Urothelium cell line (cell line): Measurements from ENCODE around the gene HOXA9.

ENCODE experiments used
- DNase-seq: peaks from one replicate; pipeline ENCODE4 v3.0.0; 2011; ENCODE audit warnings: low spot score, mixed read lengths
- FAIRE-seq: peaks from 2 replicates; lab custom pipeline; 2011; peaks lifted over from hg19 to GRCh38; lab: Jason Lieb, UNC

The HOXA9 gene

DNA sequence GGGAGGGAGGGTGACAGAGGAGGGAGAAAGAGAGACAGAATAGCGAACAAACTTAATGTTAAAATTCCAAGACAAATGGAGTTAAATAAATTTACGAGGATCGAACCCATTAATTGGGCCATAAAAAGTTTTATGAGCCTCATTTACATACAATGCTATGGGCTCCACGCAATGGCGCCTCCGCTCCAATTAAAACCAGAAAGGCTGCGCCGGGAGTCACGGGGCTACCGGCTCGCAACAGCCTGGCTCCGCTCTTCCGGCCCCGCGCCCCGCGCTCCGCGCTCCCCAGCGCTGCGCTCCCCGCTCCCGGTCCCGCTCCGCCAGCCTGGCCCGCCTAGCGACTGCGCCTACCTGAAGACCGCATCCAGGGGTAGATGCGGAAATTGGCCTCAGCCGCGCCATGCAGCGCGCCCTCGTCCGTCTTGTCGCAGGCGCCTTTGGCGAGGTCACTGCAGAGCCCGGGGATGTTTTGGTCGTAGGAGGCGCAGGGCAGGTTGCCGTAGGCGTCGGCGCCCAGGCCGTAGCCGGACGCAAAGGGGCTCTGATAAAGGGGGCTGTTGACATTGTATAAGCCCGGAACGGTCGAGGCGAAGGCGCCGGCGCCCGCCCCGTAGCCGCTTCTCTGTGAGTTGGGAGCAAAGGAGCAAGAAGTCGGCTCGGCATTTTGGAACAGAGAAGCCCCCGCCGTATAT is 9.4 kb downstream of the HOXA9 start:
- no peak for DNase-seq
- peak; percentile 95 for FAIRE-seq

GRCh38 chr7:27154901-27155815 is 10.2 kb downstream of the HOXA9 start:
- FAIRE-seq (no peak), DNase-seq (no peak)

- FAIRE-seq = no peak
- DNase-seq = no peak
Measured at GRCh38 chr7:27154369-27154768, 11.0 kb downstream of the HOXA9 start.

GRCh38 chr7:27153526-27153925 is 11.8 kb downstream of the HOXA9 start:
- no peak for FAIRE-seq

DNA sequence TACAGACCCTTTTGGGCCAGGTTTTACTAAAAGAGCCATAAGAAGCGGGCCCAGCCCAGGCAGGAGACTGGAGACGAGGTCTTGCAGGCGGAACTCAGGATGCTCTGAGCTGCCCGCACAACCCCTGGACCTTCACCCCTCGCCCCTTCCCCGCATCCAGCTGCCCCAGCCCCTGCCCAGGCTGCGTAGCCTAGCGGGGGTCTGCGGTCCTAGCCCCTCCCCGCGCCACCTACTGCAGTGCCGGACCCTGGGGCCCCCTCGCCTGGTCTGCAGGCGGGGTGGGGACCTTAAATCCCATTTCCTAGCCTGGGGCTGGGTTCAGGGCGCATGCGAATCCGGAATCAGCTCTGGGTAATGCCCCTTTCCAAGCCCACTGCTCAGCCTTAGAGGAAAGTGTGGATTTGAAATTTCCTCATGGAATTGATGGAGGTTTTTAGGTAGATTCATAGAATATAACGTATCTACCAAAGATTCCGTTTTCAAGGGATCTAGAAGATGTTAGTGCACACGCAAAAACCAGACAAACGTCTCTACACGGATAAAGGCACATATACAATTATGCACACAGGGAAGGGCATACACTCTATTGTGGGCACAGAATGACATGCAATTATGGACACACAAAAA is 12.4 kb downstream of the HOXA9 start:
- no peak for DNase-seq
- no peak for FAIRE-seq

More at GRCh38 chr7:27153526-27153925, 11.8 kb downstream of the HOXA9 start:
- DNase-seq = no peak

- no peak for FAIRE-seq
- DNase-seq = no peak
Measured at GRCh38 chr7:27151931-27152815, 13.2 kb downstream of the HOXA9 start, which contains the start of gene HOXA3. Gene HOXA3 (minus strand): TSS chr7:27152583. CDS start chr7:27110640, 41,943 bp downstream.

GRCh38 chr7:27151341-27151930 is 13.9 kb downstream of the HOXA9 start:
- DNase-seq (no peak), FAIRE-seq (no peak)

DNA sequence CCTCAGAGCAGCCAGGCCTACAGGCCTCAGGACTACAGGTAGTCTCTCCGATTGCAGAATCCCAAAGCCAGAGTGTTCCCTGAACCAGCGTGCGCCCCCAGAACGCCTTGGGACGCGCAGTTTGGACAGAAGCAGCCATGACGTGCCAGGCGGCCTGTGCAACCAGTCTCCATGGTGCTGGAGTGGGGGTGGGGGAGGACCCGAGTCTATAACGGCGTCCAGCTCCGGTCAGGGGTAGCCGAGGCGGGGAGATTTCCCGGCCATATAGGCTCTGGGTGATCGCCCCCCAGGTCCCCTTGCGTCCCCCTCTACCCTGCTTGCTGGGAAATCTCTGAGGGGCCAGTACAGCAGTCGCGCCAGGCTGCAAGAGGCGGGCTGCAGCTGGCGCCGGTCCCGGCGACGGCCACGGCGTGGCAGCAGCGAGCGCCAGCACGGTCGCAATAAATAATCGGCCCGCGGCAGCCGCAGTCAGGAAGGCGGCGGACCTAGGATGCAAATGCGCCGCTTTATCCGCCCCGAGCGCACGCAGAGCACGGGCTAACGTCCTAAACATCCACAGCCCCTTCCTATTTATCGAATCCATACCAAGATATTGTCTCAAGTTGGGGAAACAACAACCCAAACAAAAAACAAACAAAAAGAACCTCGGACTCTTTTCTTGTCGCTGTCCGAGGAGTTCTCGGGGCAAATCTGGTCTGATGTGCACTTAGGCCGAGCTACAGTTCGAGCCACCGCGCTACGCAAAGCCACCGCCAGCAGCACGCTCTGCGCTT is 14.6 kb downstream of the HOXA9 start:
- DNase-seq (peak; percentile 92), FAIRE-seq (peak; percentile 97)

GRCh38 chr7:27149842-27150567 is 15.3 kb downstream of the HOXA9 start:
- FAIRE-seq (no peak), DNase-seq (no peak)

DNA sequence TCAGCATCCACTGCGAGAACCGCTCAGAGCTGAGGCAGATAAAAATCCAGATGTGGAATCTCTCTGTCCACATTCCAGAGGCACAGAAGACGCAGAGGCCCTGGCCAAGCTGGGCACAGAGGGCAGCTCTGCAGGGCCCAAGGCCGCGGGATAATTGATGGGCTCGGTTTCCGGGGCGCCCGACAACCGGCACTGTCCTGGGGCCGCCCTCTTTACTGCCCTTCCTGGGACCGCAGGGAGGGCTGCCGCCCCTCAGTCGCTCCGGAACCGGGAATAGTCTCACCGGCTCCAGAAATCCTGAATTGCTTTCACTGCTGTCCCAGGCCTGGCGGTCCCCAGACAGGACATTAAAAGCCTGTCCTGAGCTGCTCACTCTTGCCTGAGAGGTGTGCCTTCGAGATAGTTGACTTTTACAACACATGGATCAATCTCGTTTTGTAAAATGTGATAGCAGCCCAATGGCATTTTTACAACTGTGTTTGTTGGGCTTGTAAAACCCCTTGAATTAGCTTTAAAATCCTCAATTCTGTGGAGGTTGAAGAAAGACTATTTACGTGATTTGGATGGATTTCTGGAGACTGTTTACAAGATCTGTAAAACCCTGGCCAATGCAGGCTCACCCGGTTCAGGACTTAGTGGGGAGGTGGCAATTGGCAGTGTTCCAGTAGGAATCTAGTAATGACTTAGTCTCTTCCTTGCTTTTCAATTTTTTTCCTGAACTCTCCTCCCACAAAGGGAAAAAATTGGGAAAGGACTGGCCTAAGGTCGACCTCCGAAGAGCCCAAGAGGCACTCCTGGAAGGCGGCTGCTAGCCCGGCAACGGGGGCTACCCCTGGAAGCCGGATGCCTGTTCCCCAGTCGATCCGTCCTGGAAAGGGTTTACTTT is 16.3 kb downstream of the HOXA9 start:
- no peak for DNase-seq
- FAIRE-seq = no peak

- no peak for DNase-seq
- FAIRE-seq = no peak
Measured at GRCh38 chr7:27148031-27148755, 17.1 kb downstream of the HOXA9 start.

GRCh38 chr7:27147199-27148030 is 17.9 kb downstream of the HOXA9 start, which contains the start of gene HOXA6:
Gene HOXA6 (minus strand): TSS chr7:27147774. CDS start chr7:27147749, 25 bp downstream.
- DNase-seq (no peak), FAIRE-seq (no peak)

GRCh38 chr7:27146491-27147198 is 18.7 kb downstream of the HOXA9 start:
- FAIRE-seq = no peak
- DNase-seq = no peak

DNA sequence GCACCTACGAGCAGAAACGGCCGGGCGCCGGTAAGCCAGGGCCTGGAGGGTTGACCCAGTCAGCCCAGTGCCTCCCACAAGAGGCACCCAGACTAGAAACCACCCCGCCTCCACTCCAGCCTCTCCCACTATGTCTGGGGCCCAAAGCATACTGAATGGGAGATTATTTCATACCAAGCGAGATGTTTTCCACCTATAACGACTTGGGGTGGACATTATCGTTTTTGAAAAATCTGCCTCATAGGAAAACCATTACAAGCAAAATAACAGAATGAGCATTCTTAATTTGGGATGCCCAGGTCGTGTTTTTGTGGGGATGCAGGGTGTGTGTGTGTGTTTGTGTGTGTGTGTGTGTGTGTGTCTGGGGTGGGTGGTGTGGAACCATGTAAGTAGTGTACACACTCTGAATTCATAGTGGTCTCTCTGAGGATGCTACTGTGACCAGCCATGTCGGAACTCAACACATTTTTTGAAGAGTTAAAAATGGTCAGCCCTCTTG is 19.4 kb downstream of the HOXA9 start:
- DNase-seq (no peak), FAIRE-seq (no peak)
